Breast epithelium (tissue), 4 donors: ENCODE data around the gene KPNA5. TPM values are rescaled to one million over a fixed set of nuclear protein-coding genes. Genes with fewer than 3 reads are reported as not detected.
A peak's percentile ranks its signal among the peaks of the same experiment; 100 is the strongest.

Source experiments
- DNase-seq, 2 donors: peaks; one replicate each; pipeline ENCODE4 v3.0.0-alpha.2; 2019; ENCODE audit warnings: low spot score in 2 of 2
- H3K27ac ChIP-seq, 2 donors: fragments of 200-600 bp; sonication (generic) in 1 of 2; one replicate each; pipeline ENCODE4 v1.5.1; 2016 to 2019; ENCODE audit warnings: mild to moderate bottlenecking in 1 of 2
- H3K27me3 ChIP-seq, 2 donors: fragments of 200-600 bp; sonication (generic) in 1 of 2; one replicate each; pipeline versions ENCODE4 v1.5.1 to v1.6.0; 2017 to 2019; ENCODE audit warnings: control low read depth in 1 of 2, mild to moderate bottlenecking in 1 of 2
- H3K36me3 ChIP-seq: fragments of 200-600 bp; one replicate; pipeline ENCODE4 v1.5.1; 2019
- H3K4me1 ChIP-seq, 2 donors: fragments of 200-600 bp; sonication (generic); one replicate each; pipeline ENCODE4 v1.5.1; 2016 to 2019; ENCODE audit warnings: control low read depth in 1 of 2
- H3K4me3 ChIP-seq, 3 donors: fragments of 200-600 bp; sonication (generic); 1 replicate in 2 of 3; 2 replicates in 1 of 3; pipeline ENCODE4 v1.5.1; 2016 to 2019; ENCODE audit warnings: mild to moderate bottlenecking in 3 of 3, moderate library complexity in 2 of 3
- H3K9me3 ChIP-seq, 2 donors: fragments of 200-600 bp; sonication (generic) in 1 of 2; one replicate each; pipeline ENCODE4 v1.5.1; 2016 to 2019; ENCODE audit warnings: control low read depth in 1 of 2
- POLR2A ChIP-seq: fragments of 450-650 bp; IDR thresholded peaks from one replicate; pipeline ENCODE4 v1.6.1; 2016; ENCODE audit warnings: antibody characterized with exemption, mild to moderate bottlenecking, moderate library complexity
- POLR2AphosphoS5 ChIP-seq, 3 donors: sonication (generic); formaldehyde crosslinking; IDR thresholded peaks; one replicate each; pipeline ENCODE4 v1.6.1; 2017; ENCODE audit warnings: antibody characterized with exemption in 3 of 3
- intact Hi-C: fragments of 100-400 bp; cut with DNase I; formaldehyde crosslinking; loops from one replicate; pipeline ENCODE4 v1.15.1; 2023; ENCODE audit warnings: low total_unique reads
- total RNA-seq, 3 donors: library from RNA; depleted of rRNA; stranded (reverse); fragments of >200 nt; gene quantifications; one replicate each; pipeline ENCODE4 v1.1.0, GENCODE V29; 2016
- TF ChIP-seq, protein P1 (sequence below), 3 donors: fragments of 450-650 bp; IDR thresholded peaks; one replicate each; pipeline ENCODE4 v1.5.1; 2016 to 2017; ENCODE audit warnings: antibody characterized with exemption in 3 of 3, mild to moderate bottlenecking in 3 of 3, moderate library complexity in 3 of 3

The KPNA5 gene
- total RNA-seq, 3 donors from 2014 or later = 10.8 to 14.3 (median 11.2) TPM

DNA sequence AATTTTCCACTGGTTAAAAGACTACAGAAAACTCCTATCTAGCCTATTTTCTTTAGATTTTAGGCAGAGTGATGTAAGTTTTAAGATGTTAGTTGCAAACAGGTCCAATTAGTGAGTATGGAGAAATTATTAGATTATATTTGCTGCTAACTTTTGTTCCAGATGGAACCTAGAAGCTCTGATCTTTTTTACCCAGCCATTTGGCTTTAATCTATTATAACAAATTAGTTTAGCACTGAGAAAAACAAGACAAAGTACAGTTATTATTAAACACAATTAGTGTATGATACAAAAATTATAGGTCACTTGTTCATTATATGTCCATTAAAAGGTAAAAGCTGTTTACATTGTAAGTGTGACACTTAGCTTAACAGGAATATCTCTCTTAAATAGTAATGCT is 82.0 kb downstream of the KPNA5 start:
- Histone ChIP-seq H3K9me3 (no peaks in the 10 kb centered on the region), H3K4me1 (no peaks in the 10 kb centered on the region), H3K27me3 (peaks cover 0 to 19% of the 10 kb centered on the region in 2 donors), H3K36me3 (no peaks in the 10 kb centered on the region), H3K4me3 (no peak overlapping the region), H3K27ac (no peak overlapping the region)
- no peak for DNase-seq
- intact Hi-C loops = no loop called here
- TF ChIP-seq POLR2A (no peak), POLR2AphosphoS5 (IDR thresholded peaks at IDR 0.05) (no peak)
- TF ChIP-seq, protein P1, sequence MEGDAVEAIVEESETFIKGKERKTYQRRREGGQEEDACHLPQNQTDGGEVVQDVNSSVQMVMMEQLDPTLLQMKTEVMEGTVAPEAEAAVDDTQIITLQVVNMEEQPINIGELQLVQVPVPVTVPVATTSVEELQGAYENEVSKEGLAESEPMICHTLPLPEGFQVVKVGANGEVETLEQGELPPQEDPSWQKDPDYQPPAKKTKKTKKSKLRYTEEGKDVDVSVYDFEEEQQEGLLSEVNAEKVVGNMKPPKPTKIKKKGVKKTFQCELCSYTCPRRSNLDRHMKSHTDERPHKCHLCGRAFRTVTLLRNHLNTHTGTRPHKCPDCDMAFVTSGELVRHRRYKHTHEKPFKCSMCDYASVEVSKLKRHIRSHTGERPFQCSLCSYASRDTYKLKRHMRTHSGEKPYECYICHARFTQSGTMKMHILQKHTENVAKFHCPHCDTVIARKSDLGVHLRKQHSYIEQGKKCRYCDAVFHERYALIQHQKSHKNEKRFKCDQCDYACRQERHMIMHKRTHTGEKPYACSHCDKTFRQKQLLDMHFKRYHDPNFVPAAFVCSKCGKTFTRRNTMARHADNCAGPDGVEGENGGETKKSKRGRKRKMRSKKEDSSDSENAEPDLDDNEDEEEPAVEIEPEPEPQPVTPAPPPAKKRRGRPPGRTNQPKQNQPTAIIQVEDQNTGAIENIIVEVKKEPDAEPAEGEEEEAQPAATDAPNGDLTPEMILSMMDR (IDR thresholded peaks at IDR 0.05) = no peak

DNA sequence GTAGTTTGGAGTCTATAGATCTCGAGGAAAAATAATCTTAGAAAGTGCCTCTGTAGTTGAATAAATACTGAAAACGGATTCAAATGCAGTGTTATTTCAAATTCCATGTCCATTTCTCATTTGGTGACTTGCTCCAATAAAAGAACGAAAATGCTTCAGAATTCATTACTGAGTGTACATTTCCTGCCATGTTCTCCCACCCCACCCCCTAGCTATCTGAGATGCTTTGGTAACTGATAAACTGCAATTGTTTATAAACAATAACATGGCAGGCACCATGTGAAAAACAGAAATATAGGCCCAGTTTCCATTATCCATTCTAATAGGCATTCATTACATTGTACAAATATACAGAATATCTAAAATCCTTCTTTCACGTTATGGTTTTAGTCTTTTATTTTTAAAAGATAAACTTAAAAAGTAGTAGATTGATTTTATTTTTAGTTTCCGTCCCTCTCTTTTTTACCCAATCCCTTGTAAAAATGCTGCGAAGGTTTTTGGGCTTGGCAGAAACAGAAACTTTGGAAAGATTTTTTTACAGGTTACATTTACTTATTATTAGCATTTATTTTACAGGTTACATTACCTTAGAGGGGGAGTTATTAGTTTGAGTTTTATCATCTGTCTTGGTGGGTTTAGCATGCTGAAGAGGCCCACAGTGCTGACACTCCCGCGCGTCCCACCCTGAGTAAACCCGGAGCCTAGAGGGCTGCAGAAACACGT is 83.1 kb downstream of the KPNA5 start:
- Histone ChIP-seq H3K4me1 (no peaks in the 10 kb centered on the region), H3K27me3 (peaks cover 0 to 19% of the 10 kb centered on the region in 2 donors), H3K36me3 (no peaks in the 10 kb centered on the region), H3K4me3 (peak overlapping the region; percentile 50 to 73 (median 50)), H3K9me3 (no peaks in the 10 kb centered on the region), H3K27ac (no peak overlapping the region)
- TF ChIP-seq POLR2A (no peak), POLR2AphosphoS5 (IDR thresholded peaks at IDR 0.05) (no peak)
- TF ChIP-seq, protein P1 (IDR thresholded peaks at IDR 0.05) = no peak
- DNase-seq = no peak
- intact Hi-C loops = no loop called here

DNA sequence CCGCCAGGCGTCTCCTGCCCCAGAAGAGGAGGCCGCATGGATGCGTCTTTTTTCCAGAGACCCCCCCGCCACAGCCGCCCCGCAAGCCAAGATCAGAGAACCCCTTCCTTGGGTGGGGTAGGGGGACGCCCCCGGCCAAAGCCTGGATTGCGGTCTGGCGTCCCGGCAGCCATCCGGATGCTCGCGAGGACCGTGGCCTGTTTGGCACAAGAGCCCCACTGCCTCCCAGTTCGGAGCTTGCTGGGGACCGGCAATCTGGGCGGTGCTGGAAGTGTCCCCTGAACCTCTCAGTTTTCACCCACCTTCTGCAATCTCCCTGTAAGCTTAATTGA is 83.6 kb downstream of the KPNA5 start:
- peak overlapping the region; percentile 50 to 73 (median 50) for H3K4me3 ChIP-seq
- peaks cover 0 to 19% of the 10 kb centered on the region in 2 donors for H3K27me3 ChIP-seq
- intact Hi-C loops = no loop called here
- H3K4me1 ChIP-seq = no peaks in the 10 kb centered on the region
- TF ChIP-seq POLR2A (no peak), POLR2AphosphoS5 (IDR thresholded peaks at IDR 0.05) (no peak)
- TF ChIP-seq, protein P1 (IDR thresholded peaks at IDR 0.05) = no peak
- H3K27ac ChIP-seq = peak overlapping the region in 1 of 2 donors; percentile 51
- DNase-seq = no peak
- H3K9me3 ChIP-seq = no peaks in the 10 kb centered on the region
- H3K36me3 ChIP-seq = no peaks in the 10 kb centered on the region

DNA sequence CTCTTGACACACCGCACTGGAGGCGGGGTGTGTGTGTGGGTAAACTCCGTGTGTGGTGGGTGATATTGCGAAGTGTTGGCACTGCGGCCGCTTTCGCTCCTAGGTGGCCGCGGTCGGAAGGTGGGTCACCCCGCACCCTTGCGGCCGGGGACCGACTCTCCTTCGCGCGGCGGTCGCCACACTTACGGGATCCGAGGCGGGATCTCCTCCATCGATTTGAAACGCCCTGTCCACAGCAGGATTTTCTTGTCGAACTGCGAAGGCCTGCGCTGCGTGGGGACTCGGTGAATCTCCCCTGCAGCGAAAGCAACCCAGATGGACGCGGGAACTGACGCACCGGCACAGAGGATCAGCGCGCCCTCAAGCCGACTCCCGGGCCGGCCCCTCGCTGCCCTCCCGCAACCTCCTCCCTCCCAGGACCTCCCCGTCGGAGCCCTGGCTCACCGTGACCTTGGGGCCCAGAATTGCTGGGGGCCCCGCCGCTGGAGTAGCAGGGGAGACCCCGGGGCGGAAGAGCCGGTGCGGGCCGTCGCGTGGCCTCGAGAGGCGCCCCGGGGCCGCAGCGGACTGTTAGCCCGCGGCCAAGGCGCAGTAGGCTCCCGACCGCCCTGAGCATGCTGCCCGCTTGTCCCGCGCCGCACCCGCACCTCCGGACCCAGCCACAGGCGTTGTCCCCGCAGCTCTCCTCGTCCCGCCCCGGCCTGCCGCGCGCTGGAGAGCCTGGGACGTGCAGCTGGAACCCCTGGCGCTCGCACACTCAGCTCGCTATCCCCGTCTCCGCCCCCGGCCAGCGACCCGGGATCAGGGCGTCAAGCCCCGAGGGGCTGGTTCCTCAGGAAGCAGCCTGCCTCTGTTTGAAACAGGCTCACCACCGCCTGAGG is 84.2 kb downstream of the KPNA5 start, which contains the start of gene FAM162B:
TSS of gene FAM162B (minus strand) at position 759 of the 881 bp plus-strand sequence. CDS start at position 616, 143 bp downstream.
- Histone ChIP-seq H3K4me1 (no peaks in the 10 kb centered on the region), H3K9me3 (no peaks in the 10 kb centered on the region), H3K27me3 (peaks cover 0 to 19% of the 10 kb centered on the region in 2 donors), H3K4me3 (peak within 1 kb of the TSS; percentile 50 to 73 (median 50)), H3K36me3 (no peaks in the 10 kb centered on the region), H3K27ac (peak within 1 kb of the TSS in 1 of 2 donors; percentile 51)
- DNase-seq = no peak
- no peak for TF ChIP-seq POLR2AphosphoS5 (IDR thresholded peaks at IDR 0.05)
- TF ChIP-seq POLR2A = no peak
- TF ChIP-seq, protein P1 (IDR thresholded peaks at IDR 0.05) = no peak
- intact Hi-C loops = no loop called here
